GM12878 (cell line): ENCODE measurements around the gene PFKFB1. TPM values are rescaled to one million over a fixed set of nuclear protein-coding genes. Genes with fewer than 3 reads are reported as not detected.

Experiments used
- ATAC-seq: fragments of 200-7000 bp; cut with Tn5 transposase; 3 replicates; pipeline ENCODE4 v1.9.1; 2020; ENCODE audit warnings: mild to moderate bottlenecking, moderate library complexity
- BruUV-seq: library from RNA; stranded (reverse); fragments of 400-500 nt; replicated peaks from 2 replicates; lab custom pipeline; 2021; lab: Mats Ljungman, UMichigan
- CTCF ChIA-PET: fragments of 300-600 bp; sonication (Branson Sonifier 250); formaldehyde crosslinking; extraction: SDS; loops from one replicate; lab custom pipeline; 2021; ENCODE audit warnings: inconsistent platforms; lab: Yijun Ruan, JAX
- POLR2A ChIA-PET: fragments of 350-600 bp; formaldehyde crosslinking; extraction: SDS; loops from one replicate; lab custom pipeline; 2021; ENCODE audit warnings: inconsistent platforms; lab: Charles Lee
- RAD21 ChIA-PET: fragments of 300-600 bp; sonication (Branson Sonifier 250); formaldehyde crosslinking; loops from one replicate; lab custom pipeline; 2023; ENCODE audit warnings: antibody characterized with exemption; ENCODE audit not compliant: unreplicated experiment; lab: Charles Lee
- SMC1A ChIA-PET: fragments of 300-600 bp; sonication (Branson Sonifier 250); formaldehyde crosslinking; loops from one replicate; lab custom pipeline; 2023; ENCODE audit not compliant: unreplicated experiment, uncharacterized antibody; lab: Charles Lee
- DNase-seq: peaks from one replicate; pipeline ENCODE4 v3.0.0-alpha.2; 2011; ENCODE audit warnings: low read depth, low spot score
- FAIRE-seq: peaks from 3 replicates; lab custom pipeline; 2011; peaks lifted over from hg19 to GRCh38; lab: Jason Lieb, UNC
- H2AFZ ChIP-seq: 2 replicates; pipeline ENCODE4 v1.6.0; 2011; ENCODE audit warnings: low read depth, low read length, control low read depth; ENCODE audit not compliant: control insufficient read depth
- H3K27ac ChIP-seq: 2 replicates; pipeline ENCODE4 v1.5.1; 2011; ENCODE audit warnings: control low read depth; ENCODE audit not compliant: control insufficient read depth, insufficient read depth
- H3K27me3 ChIP-seq, 2 experiments: replicated peaks in 1 of 2; 2 replicates each; pipeline versions ENCODE4 v1.6.0 to v1.6.1; 2011; ENCODE audit warnings: low read length in 1 of 2; ENCODE audit not compliant: control insufficient read depth in 2 of 2, insufficient read depth in 2 of 2
- H3K36me3 ChIP-seq, 2 experiments: 2 replicates each; pipeline ENCODE4 v1.5.1; 2011; ENCODE audit warnings: low read length in 1 of 2; ENCODE audit not compliant: control insufficient read depth in 2 of 2, insufficient read depth in 2 of 2
- H3K4me1 ChIP-seq: 2 replicates; pipeline ENCODE4 v1.6.1; 2011; ENCODE audit warnings: mild to moderate bottlenecking, low read length, moderate library complexity, mixed read lengths; ENCODE audit not compliant: control insufficient read depth, insufficient read depth
- H3K4me2 ChIP-seq: 2 replicates; pipeline ENCODE4 v1.6.0; 2011; ENCODE audit warnings: control low read depth; ENCODE audit not compliant: control insufficient read depth, insufficient read depth
- H3K4me3 ChIP-seq: fragments of 200-600 bp; sonication (generic); 2 replicates; pipeline ENCODE4 v1.5.1; 2016
- H3K79me2 ChIP-seq: 2 replicates; pipeline ENCODE4 v1.6.0; 2011; ENCODE audit warnings: low read length; ENCODE audit not compliant: control insufficient read depth, insufficient read depth
- H3K9ac ChIP-seq: 2 replicates; pipeline ENCODE4 v1.8.0; 2011; ENCODE audit warnings: low read length, control low read depth, mixed read lengths; ENCODE audit not compliant: control insufficient read depth, insufficient read depth
- H3K9me3 ChIP-seq: replicated peaks from 3 replicates; pipeline ENCODE4 v1.5.1; 2011; ENCODE audit warnings: mild to moderate bottlenecking, low read length; ENCODE audit not compliant: control insufficient read depth, insufficient read depth
- H4K20me1 ChIP-seq: 2 replicates; pipeline ENCODE4 v1.6.0; 2011; ENCODE audit not compliant: control insufficient read depth, insufficient read depth
- BCLAF1 ChIP-seq: fragments of 450-650 bp; IDR thresholded peaks from 2 replicates; pipeline ENCODE4 v1.6.1; 2017; ENCODE audit warnings: antibody characterized with exemption, mild to moderate bottlenecking, moderate library complexity
- TCF12 ChIP-seq: IDR thresholded peaks from 2 replicates; pipeline ENCODE4 v1.6.1; 2011; ENCODE audit warnings: low read depth, mild to moderate bottlenecking, low read length
- WGBS: methylation state at CpG from one replicate; pipeline ENCODE4 v1.1.6; 2016; ENCODE audit warnings: low lambda C conversion rate; ENCODE audit not compliant: insufficient replicate concordance, insufficient coverage; ENCODE audit errors: missing lambda C conversion rate; 5-methylcytosine and 5-hydroxymethylcytosine counted together
- in situ Hi-C: fragments of 300-500 bp; cut with MboI; formaldehyde crosslinking; loops from 9 replicates; pipeline ENCODE4 v1.14.3; 2018; ENCODE audit warnings: mixed read lengths
- intact Hi-C: fragments of 100-400 bp; cut with micrococcal nuclease; formaldehyde crosslinking; loops from one replicate; pipeline ENCODE4 v1.14.2; 2022; ENCODE audit not compliant: unreplicated experiment
- polyA plus RNA-seq, 11 experiments: library from polyadenylated mRNA; depleted of rRNA in 4 of 11; unstranded in 6 of 11; stranded (reverse) in 5 of 11; fragments of >200 nt; fragmentation: Nextera tagmentation in 4 of 11; fragmentation: Illumina TruSeq in 1 of 11; extraction: Ambion mirVana in 4 of 11; extraction: Trizol in 1 of 11; gene quantifications; 1 replicate in 1 of 11; 2 replicates in 10 of 11; pipeline versions ENCODE4 v1.2.1 to v1.2.3, GENCODE V29; 2011 to 2016; ENCODE audit warnings: inconsistent platforms in 2 of 11, missing spikeins in 2 of 11, low read depth in 1 of 11
- total RNA-seq, 4 experiments: library from RNA; depleted of rRNA in 3 of 4; stranded (reverse); fragments of >200 nt in 3 of 4; fragmentation: Illumina TruSeq in 1 of 4; extraction: Trizol in 1 of 4; gene quantifications; 2 replicates each; pipeline versions ENCODE4 v1.2.1 to v1.2.3, GENCODE V29; 2013 to 2021

Gene PFKFB1
- total and polyA plus RNA-seq, 10 of the 15 experiments (the other 5 are each of a cell fraction or from before 2014, with no cell fraction given) = 0.13 to 0.59 (median 0.37) TPM

DNA sequence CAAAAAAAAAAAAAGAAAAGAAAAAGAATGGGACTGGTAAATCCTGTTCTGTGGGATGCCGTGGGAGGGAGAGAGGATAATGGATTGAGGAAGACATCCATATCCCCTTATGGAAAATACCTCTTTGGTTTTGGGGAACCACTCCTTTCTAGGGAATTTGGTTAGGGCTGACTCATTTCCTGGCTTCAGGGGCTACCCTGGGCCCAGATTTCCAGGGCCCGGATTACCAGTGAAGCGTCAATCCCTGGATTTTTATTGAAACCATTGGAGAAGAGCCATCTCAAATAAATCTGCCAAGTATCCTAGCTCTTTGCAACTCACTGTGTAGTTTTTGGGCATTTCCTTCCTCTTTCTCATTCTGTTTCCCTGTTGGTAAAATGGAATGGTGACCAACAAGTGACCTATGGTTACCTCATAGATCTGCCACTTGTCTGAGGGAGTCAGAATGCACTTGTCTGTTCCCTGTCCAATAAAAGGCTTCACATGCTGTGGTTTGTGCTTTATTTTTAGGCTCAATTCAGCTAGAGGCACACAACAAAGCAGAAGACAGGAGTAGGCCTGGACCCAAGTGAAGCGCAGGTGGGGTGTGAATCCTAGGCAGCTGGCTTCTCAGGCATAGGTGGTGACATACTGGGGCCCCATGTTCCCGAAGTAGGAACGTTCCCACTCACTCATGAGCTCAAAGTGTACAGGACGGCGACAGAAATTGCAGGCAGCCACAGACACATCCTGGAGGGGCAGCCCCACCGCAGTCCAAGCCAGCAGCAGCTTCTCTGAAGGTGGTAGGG, 14.8 kb upstream of the PFKFB1 start:
- TF ChIP-seq BCLAF1 (no peak), TCF12 (0 out of 2 replicates have a peak, but pooled peaks have one; percentile 1)
- TF ChIP-seq, all 136 proteins: peak for 1
- no peak overlapping the region for H3K4me2 ChIP-seq
- H3K4me1 ChIP-seq = no peaks in the 10 kb centered on the region
- H4K20me1 ChIP-seq = no peaks in the 10 kb centered on the region
- RAD21 ChIA-PET = no interaction called here
- intact Hi-C loops = no loop called here
- H2AFZ ChIP-seq = no peak overlapping the region
- H3K9ac ChIP-seq = no peak overlapping the region
- POLR2A ChIA-PET = interaction anchor here (0.7 to 2.9 kb wide), 2 partner anchors 9 to 14 kb away, joined by 3 to 18 read pairs; partner anchors contain the start of gene APEX2
- H3K4me3 ChIP-seq = no peak overlapping the region
- H3K79me2 ChIP-seq = no peaks in the 10 kb centered on the region
- CTCF ChIA-PET = interaction anchor here (1.8 kb wide), 1 partner anchor 9 kb away, joined by 9 read pairs; the partner anchor contains the start of gene APEX2
- H3K9me3 ChIP-seq = no peaks in the 10 kb centered on the region
- DNase-seq = no peak
- 21% methylated on average over 9 of the region's 9 CpGs for WGBS
- H3K36me3 ChIP-seq = peaks cover 1 to 4% of the 10 kb centered on the region in 2 experiments; a peak in 2 of 4 replicates
- in situ Hi-C loops = loop anchor here (10.0 kb wide), 1 partner anchor 374 kb away; no protein-coding TSS in a partner anchor
- H3K27ac ChIP-seq = no peak overlapping the region
- no peak; the same call in 1 of the 3 replicates for ATAC-seq
- no peaks in the 10 kb centered on the region for H3K27me3 ChIP-seq
- no TSS peak for BruUV-seq
- no peak for FAIRE-seq
- SMC1A ChIA-PET = interaction anchor here (0.6 kb wide), 1 partner anchor 45 kb away, joined by 3 read pairs; no protein-coding TSS in a partner anchor
